Measurements from ENCODE around the gene PGLYRP4.

PGLYRP4 gene

GRCh38 chr1:153313288-153313687 is 35.4 kb downstream of the PGLYRP4 start:
- no peak overlapping the region for H3K9ac ChIP-seq (ENCODE audit: insufficient read length, low read depth)
- no peak overlapping the region for H3K4me3 ChIP-seq (ENCODE audit: insufficient read length, low read depth)
- DNase-seq (ENCODE audit: low read depth, low spot score): no peak
- H3K9me3 ChIP-seq (ENCODE audit: insufficient read depth, low read length): no peaks in the 10 kb centered on the region
- H3K4me1 ChIP-seq (ENCODE audit: insufficient read depth, insufficient read length): no peaks in the 10 kb centered on the region
- H3K36me3 ChIP-seq (ENCODE audit: insufficient read depth, insufficient read length, low read length): no peaks in the 10 kb centered on the region
- H3K27me3 ChIP-seq (ENCODE audit: insufficient read depth, insufficient read length): no peaks in the 10 kb centered on the region
- TF ChIP-seq ZNF274 (IDR thresholded peaks at IDR 0.05; ENCODE audit: low read depth, low read length) (no peak), YY1 (IDR thresholded peaks at IDR 0.05; ENCODE audit: insufficient read depth, insufficient read length) (no peak), SUZ12 (IDR thresholded peaks at IDR 0.05; ENCODE audit: extremely low read depth, insufficient read depth, insufficient read length) (no peak)

DNA sequence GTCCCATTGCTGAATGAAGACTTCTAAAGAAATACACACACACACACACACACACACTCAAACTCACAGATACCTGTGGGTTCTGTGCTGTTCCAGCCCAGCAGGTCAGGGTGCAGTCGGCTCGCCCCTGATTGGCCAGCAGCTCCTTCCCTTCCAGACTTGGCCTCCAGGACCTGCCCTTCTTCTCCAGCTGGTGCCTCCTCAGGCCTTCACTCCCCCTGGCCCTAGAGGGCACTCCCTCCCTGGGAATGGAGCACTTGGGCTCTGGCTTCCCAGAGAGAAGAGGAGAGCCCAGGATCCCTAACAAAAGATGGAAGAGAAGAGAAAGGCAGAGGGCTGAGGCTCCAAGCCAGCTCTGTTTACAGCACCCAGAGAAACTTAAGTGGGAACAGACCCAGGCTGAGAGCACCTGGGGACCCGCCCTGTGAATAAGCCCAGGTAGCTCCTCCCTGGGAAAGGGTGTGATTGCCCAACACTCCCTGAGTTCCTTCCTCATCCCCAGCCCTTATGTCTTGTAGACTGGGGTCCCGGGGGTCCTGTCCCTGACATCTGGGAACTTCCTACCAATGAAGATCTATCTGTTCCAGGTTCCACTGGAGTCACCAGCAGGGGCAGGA is 36.0 kb downstream of the PGLYRP4 start, which contains the start of gene PGLYRP3:
Gene PGLYRP3, minus strand, starts transcription at position 383 of the 617 bp plus-strand sequence. CDS start 2,287 bp downstream, outside the sequence.
- Histone ChIP-seq H3K4me3 (ENCODE audit: insufficient read length, low read depth) (no peak within 1 kb of the TSS), H3K36me3 (ENCODE audit: insufficient read depth, insufficient read length, low read length) (no peaks in the 10 kb centered on the region), H3K9me3 (ENCODE audit: insufficient read depth, low read length) (no peaks in the 10 kb centered on the region), H3K27me3 (ENCODE audit: insufficient read depth, insufficient read length) (no peaks in the 10 kb centered on the region), H3K9ac (ENCODE audit: insufficient read length, low read depth) (no peak within 1 kb of the TSS), H3K4me1 (ENCODE audit: insufficient read depth, insufficient read length) (no peaks in the 10 kb centered on the region)
- DNase-seq (ENCODE audit: low read depth, low spot score): peak; percentile 35
- no peak for TF ChIP-seq ZNF274 (IDR thresholded peaks at IDR 0.05; ENCODE audit: low read depth, low read length)
- TF ChIP-seq YY1 (IDR thresholded peaks at IDR 0.05; ENCODE audit: insufficient read depth, insufficient read length): no peak
- TF ChIP-seq SUZ12 (IDR thresholded peaks at IDR 0.05; ENCODE audit: extremely low read depth, insufficient read depth, insufficient read length): no peak

DNA sequence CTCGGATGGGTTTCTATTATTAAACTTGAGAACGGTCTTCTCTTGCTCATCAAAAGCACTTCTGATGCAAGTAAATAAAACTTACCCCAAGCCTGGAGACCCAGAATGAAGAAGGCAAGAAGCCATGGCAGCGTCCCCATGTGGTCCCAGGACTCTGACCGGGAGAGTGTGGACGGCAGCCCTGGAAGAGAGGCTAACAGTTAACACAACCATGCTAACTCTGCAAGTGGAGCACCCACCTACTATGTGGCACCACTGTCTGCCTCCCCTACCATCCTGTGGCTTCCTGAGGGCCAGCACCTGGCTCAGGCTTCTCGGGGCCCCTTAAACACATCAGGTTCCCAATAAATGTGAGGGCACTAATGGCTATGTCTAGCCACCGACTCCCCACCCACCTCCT is 38.1 kb downstream of the PGLYRP4 start:
- Histone ChIP-seq H3K9ac (ENCODE audit: insufficient read length, low read depth) (no peak overlapping the region), H3K4me3 (ENCODE audit: insufficient read length, low read depth) (no peak overlapping the region), H3K4me1 (ENCODE audit: insufficient read depth, insufficient read length) (peaks cover 5% of the 10 kb centered on the region), H3K27me3 (ENCODE audit: insufficient read depth, insufficient read length) (no peaks in the 10 kb centered on the region), H3K36me3 (ENCODE audit: insufficient read depth, insufficient read length, low read length) (no peaks in the 10 kb centered on the region), H3K9me3 (ENCODE audit: insufficient read depth, low read length) (no peaks in the 10 kb centered on the region)
- DNase-seq (ENCODE audit: low read depth, low spot score): no peak
- TF ChIP-seq YY1 (IDR thresholded peaks at IDR 0.05; ENCODE audit: insufficient read depth, insufficient read length) (no peak), ZNF274 (IDR thresholded peaks at IDR 0.05; ENCODE audit: low read depth, low read length) (no peak), SUZ12 (IDR thresholded peaks at IDR 0.05; ENCODE audit: extremely low read depth, insufficient read depth, insufficient read length) (no peak)

- Histone ChIP-seq H3K9ac (ENCODE audit: insufficient read length, low read depth) (no peak overlapping the region), H3K36me3 (ENCODE audit: insufficient read depth, insufficient read length, low read length) (no peaks in the 10 kb centered on the region)
These were observed 39.2 kb downstream of the PGLYRP4 start for GRCh38 chr1:153309441-153309840.

GRCh38 chr1:153308540-153308939 is 40.1 kb downstream of the PGLYRP4 start:
- TF ChIP-seq YY1 (IDR thresholded peaks at IDR 0.05; ENCODE audit: insufficient read depth, insufficient read length) (no peak), ZNF274 (IDR thresholded peaks at IDR 0.05; ENCODE audit: low read depth, low read length) (no peak), SUZ12 (IDR thresholded peaks at IDR 0.05; ENCODE audit: extremely low read depth, insufficient read depth, insufficient read length) (no peak)
- no peak overlapping the region for H3K9ac ChIP-seq (ENCODE audit: insufficient read length, low read depth)
- H3K36me3 ChIP-seq (ENCODE audit: insufficient read depth, insufficient read length, low read length): no peaks in the 10 kb centered on the region
- H3K9me3 ChIP-seq (ENCODE audit: insufficient read depth, low read length): no peaks in the 10 kb centered on the region
- DNase-seq (ENCODE audit: low read depth, low spot score): no peak
- H3K4me1 ChIP-seq (ENCODE audit: insufficient read depth, insufficient read length): peaks cover 5% of the 10 kb centered on the region
- no peaks in the 10 kb centered on the region for H3K27me3 ChIP-seq (ENCODE audit: insufficient read depth, insufficient read length)
- no peak overlapping the region for H3K4me3 ChIP-seq (ENCODE audit: insufficient read length, low read depth)

More at GRCh38 chr1:153309441-153309840, 39.2 kb downstream of the PGLYRP4 start:
- H3K4me1 ChIP-seq (ENCODE audit: insufficient read depth, insufficient read length): peaks cover 5% of the 10 kb centered on the region
- DNase-seq (ENCODE audit: low read depth, low spot score): no peak
- no peak for TF ChIP-seq SUZ12 (IDR thresholded peaks at IDR 0.05; ENCODE audit: extremely low read depth, insufficient read depth, insufficient read length)
- no peak overlapping the region for H3K4me3 ChIP-seq (ENCODE audit: insufficient read length, low read depth)
- H3K27me3 ChIP-seq (ENCODE audit: insufficient read depth, insufficient read length): no peaks in the 10 kb centered on the region
- no peaks in the 10 kb centered on the region for H3K9me3 ChIP-seq (ENCODE audit: insufficient read depth, low read length)

DNA sequence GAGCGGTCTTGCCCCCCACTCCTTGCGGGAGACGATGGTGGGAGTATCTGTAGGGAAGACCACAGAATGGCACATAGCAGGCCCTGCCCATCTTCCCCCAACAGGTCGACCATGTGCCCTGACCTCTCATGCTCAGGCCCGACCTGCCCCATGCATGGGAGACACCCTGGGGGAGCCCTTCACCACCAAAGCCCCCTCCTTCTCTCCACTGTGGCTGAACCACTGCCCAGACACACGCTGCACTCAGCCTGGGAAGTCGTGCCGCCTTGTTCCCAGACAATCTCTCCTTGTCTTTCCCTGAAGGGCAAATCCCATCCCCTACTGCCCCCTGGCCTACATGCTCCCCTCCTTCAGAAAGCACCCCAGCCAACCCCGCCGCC is 41.4 kb downstream of the PGLYRP4 start:
- Histone ChIP-seq H3K4me3 (ENCODE audit: insufficient read length, low read depth) (no peak overlapping the region), H3K4me1 (ENCODE audit: insufficient read depth, insufficient read length) (peaks cover 5% of the 10 kb centered on the region), H3K9ac (ENCODE audit: insufficient read length, low read depth) (no peak overlapping the region), H3K36me3 (ENCODE audit: insufficient read depth, insufficient read length, low read length) (no peaks in the 10 kb centered on the region), H3K27me3 (ENCODE audit: insufficient read depth, insufficient read length) (no peaks in the 10 kb centered on the region), H3K9me3 (ENCODE audit: insufficient read depth, low read length) (no peaks in the 10 kb centered on the region)
- TF ChIP-seq SUZ12 (IDR thresholded peaks at IDR 0.05; ENCODE audit: extremely low read depth, insufficient read depth, insufficient read length) (no peak), ZNF274 (IDR thresholded peaks at IDR 0.05; ENCODE audit: low read depth, low read length) (no peak), YY1 (IDR thresholded peaks at IDR 0.05; ENCODE audit: insufficient read depth, insufficient read length) (no peak)
- no peak for DNase-seq (ENCODE audit: low read depth, low spot score)

- Histone ChIP-seq H3K36me3 (ENCODE audit: insufficient read depth, insufficient read length, low read length) (no peaks in the 10 kb centered on the region), H3K9me3 (ENCODE audit: insufficient read depth, low read length) (no peaks in the 10 kb centered on the region), H3K27me3 (ENCODE audit: insufficient read depth, insufficient read length) (no peaks in the 10 kb centered on the region), H3K9ac (ENCODE audit: insufficient read length, low read depth) (no peak overlapping the region), H3K4me1 (ENCODE audit: insufficient read depth, insufficient read length) (peaks cover 5% of the 10 kb centered on the region), H3K4me3 (ENCODE audit: insufficient read length, low read depth) (no peak overlapping the region)
- no peak for DNase-seq (ENCODE audit: low read depth, low spot score)
- TF ChIP-seq SUZ12 (IDR thresholded peaks at IDR 0.05; ENCODE audit: extremely low read depth, insufficient read depth, insufficient read length) (no peak), ZNF274 (IDR thresholded peaks at IDR 0.05; ENCODE audit: low read depth, low read length) (no peak), YY1 (IDR thresholded peaks at IDR 0.05; ENCODE audit: insufficient read depth, insufficient read length) (no peak)
These were observed 42.1 kb downstream of the PGLYRP4 start for GRCh38 chr1:153306303-153307220.
